ENCODE data around the gene PLCB1. TPM values are rescaled to one million over a fixed set of nuclear protein-coding genes. Genes with fewer than 3 reads are reported as not detected.
"Not testable (repeated sequence)": the region's sequence is repeated elsewhere in the genome, so short reads cannot be mapped to it uniquely, and the experiment has no call there.

The PLCB1 gene
- polyA plus RNA-seq: 10 to 100 TPM in 1 of 3 donors, 1 to 10 TPM in 2; 2.5 to 12.7 (median 3.6) TPM

DNA sequence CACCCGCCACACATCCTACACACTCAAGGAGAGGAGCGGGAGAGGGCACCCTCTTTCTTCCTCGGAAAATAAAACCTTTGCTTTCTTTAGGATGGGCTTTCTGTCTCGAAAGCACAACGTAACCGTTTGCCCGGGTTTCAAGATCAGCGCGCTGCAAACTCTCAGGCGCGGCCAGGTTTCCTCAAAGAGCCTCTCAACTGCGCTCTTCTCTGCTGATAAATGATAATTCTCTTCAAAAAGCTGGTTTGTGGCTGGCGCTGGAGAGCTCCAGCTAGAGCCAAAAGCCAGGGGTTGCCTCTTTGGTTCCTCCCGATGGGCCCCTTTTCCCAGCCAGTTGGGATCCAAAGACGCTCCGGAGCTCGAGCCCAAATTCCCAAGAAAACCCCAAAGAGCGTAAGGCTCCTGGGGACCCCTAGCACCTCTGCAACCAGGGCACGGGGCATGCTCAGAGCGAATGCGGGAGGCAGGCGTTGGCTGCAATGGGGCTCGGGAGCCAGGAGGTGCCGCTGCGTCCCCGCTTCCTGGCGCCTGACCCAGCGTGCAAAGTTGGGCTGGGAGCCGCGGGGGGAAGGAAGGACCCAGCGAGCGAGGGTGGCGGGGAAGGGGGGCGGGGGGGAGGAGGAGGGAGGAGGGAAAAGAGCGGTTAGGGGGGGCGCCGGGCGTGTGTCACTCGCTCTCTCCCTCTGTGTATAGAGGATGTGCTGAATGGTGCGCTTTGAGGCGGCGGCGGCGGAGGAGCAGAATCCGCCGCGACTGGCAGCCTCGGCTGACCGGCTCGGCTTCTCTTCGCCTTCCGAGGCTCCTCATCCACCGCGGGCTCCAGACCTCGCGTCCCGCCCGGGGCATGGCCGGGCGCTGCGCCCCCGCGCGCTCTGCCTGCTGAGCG lies at the start of gene PLCB1:
TSS of gene PLCB1 (plus strand) at position 669 of the 886 bp plus-strand sequence. CDS start 386 bp downstream, outside the sequence.
- no peak within 1 kb of the TSS for H3K27ac ChIP-seq (ENCODE audit: low read depth, low read length)
- 1 to 2% (median 1%) methylated on average over 38 to 64 of the region's 65 CpGs for WGBS, 3 donors

DNA sequence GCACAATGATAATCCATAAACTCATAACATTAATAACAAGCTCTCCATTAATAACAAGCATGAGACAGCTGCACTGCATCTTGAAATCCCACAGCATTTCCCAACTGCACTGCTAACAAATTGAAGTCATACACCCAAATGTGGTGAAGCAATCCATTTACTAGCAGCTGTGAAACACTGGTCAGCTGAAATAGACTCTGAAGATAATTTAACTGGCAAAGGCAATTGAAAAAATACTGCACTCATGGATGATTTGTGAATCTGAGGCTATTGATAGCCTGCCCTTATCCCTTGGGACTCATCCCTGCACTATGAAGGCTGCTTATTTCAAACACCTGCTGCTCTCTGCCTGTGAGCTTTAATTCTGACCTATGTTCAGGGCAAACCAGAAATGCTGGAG lies 49.1 kb upstream of the PLCB1 start:
- H3K27ac ChIP-seq (ENCODE audit: low read depth, low read length): no peak overlapping the region

DNA sequence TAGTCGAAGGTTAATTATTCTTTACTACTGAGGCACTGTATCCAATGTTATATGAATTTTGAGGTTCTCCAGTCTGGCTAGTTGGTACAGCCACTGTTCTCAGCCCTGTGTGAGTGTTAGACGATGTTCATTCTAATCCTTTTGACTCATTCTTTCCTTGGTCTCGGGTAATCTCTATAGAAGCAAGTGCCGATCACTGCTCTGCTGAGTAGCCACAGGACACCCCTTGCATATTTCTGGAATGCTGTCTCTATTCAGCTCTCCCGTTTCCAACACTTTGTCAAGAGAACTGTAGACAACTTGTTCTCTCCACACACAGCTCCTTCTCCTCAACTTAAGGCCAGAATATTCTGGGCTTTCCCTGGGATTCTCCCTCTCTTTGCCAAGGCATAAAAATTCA lies 42.4 kb upstream of the PLCB1 start:
- WGBS, 3 donors: 85 to 94% (median 87%) methylated on average over 5 of the region's 5 CpGs
- H3K27ac ChIP-seq (ENCODE audit: low read depth, low read length): no peak overlapping the region

DNA sequence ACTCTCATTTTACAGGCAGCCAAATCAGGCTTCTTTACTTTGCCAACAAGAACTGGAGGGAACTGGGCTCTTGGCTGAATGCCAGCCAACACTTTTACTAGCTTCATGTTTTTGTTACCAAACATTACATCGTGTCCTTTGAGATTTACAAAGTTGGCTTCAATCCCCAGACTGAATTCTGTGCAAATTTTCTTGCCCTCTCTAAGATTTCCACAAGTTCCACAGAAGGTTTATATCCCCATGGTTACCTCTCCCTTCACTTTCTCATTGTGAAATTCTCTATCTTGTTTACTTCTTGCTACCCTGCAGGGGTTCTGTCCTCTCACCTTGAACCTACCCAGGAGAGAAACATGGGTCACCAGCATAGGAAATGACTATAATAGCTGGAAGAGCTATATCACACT lies 37.6 kb upstream of the PLCB1 start:
- H3K27ac ChIP-seq (ENCODE audit: low read depth, low read length): no peak overlapping the region
- WGBS, 3 donors: 0 to 5% (median 0%) methylated on average over 1 of the region's 1 CpG

DNA sequence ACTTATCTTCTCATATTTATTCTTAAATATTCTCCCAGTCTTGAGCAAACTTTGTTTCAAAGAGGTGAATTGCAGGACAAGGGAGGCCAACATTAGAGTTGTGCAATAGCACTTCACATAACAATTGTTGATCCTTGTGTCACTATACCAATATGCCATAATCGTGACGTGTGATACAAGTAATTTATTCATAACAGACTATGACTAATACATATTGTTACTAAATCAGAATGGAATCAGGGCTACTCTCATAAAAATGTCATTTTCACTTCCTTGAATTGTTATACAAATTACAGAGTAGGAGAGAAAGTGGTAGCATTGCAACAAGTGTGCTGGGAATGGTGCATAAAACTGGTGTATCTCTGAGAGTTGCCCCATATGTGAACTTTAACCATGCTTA lies 37.2 kb upstream of the PLCB1 start:
- 13 to 36% (median 26%) methylated on average over 2 of the region's 2 CpGs for WGBS, 3 donors
- no peak overlapping the region for H3K27ac ChIP-seq (ENCODE audit: low read depth, low read length)

DNA sequence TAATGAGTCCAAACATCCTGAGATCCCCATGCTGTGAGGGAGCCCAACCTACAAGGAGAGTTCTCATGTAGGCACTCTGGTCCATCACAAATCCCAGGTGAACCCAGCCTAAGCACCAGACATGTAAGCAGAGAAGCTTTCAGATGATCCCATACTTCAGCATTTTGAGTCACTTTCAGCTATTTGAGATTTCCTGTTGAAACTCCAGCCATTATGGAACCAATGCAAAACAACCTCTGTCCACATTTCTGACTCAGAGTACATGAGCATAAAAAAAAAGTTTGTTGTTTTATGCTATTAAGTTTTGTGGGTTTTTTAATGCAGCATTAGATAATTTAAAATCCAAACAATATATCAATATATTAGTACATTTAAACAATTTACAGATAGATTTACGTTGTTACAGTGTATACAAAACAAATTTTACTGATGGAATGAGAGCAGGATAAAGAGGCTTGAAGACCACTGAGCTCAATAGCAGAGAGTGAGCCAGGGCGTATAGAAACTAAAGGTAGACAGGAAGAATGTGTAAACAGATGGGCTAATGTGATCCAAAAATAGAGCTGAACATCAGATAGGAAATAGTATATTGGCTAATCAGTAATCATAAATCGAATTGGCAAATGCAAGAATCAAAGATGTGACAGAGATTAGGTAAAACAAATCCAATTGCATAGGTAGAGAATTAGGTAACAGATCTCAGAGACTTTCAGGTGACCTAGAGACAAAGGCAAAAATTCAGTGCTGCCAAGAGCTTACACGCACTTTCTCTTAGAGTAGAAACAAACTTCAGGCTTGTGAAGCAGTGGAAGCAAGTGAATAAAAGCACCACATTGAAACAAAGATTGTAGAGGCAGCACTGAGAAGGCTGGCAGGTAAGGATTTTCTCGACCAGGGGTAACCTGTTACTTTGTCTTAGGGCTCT lies 36.2 kb upstream of the PLCB1 start:
- no peak overlapping the region for H3K27ac ChIP-seq (ENCODE audit: low read depth, low read length)
- WGBS, 3 donors: 74 to 82% (median 74%) methylated on average over 5 of the region's 5 CpGs

DNA sequence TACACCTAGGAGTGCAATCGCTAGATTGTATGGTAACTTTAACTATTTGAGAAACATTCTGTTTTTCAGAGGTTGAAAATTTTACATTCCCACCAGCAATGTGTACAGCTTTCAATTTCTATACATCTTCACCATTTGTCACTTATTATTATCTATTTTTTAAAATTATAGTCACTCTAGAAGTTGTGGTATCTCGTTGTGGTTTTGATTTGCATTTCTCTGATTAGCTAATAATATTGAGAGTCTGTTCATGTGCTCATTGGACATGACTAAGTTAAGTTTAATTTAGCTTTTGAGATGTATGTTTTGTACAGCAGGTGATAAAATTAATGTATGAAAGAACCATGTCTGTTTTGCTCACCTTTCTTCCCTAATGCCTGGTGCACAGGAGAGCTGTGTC lies 34.8 kb upstream of the PLCB1 start:
- no peak overlapping the region for H3K27ac ChIP-seq (ENCODE audit: low read depth, low read length)
- whole genome bisulfite sequencing, 3 donors: 70 to 86% (median 75%) methylated on average over 2 of the region's 2 CpGs

DNA sequence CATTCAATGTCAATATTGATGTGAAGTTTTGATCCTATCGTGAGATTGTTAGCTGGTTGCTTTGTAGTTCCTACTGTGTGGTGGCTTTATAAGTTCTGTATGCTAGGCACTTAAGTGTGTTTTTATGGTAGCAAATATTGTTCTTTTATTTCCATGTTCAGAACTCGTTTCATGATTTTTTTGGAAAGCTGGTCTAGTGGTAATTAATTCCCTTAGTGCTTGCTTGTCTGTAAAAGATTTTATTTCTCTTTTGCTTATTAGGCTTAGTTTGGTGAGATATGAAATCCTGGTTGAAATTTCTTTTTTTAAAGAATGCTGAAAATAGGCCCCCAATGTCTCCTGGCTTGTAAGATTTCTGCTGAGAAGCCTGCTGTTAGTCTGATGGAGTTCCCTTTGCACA lies 27.8 kb upstream of the PLCB1 start:
- whole genome bisulfite sequencing, 3 donors: 80 to 95% (median 85%) methylated on average over 2 of the region's 2 CpGs
- no peak overlapping the region for H3K27ac ChIP-seq (ENCODE audit: low read depth, low read length)

DNA sequence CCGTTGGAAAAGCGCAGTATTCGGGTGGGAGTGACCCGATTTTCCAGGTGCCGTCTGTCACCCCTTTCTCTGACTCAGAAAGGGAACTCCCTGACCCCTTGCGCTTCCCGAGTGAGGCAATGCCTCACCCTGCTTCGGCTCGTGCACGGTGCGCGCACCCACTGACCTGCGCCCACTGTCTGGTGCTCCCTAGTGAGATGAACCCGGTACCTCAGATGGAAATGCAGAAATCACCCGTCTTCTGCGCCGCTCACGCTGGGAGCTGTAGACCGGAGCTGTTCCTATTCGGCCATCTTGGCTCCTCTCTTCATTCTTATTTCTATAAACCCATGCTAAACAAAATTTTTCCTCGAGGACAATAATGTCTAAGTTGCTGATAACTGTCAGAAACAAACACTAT lies 17.5 kb upstream of the PLCB1 start:
- WGBS, 3 donors: 89 to 93% (median 92%) methylated on average over 14 to 20 of the region's 21 CpGs
- not testable (repeated sequence) for H3K27ac ChIP-seq (ENCODE audit: low read depth, low read length)

DNA sequence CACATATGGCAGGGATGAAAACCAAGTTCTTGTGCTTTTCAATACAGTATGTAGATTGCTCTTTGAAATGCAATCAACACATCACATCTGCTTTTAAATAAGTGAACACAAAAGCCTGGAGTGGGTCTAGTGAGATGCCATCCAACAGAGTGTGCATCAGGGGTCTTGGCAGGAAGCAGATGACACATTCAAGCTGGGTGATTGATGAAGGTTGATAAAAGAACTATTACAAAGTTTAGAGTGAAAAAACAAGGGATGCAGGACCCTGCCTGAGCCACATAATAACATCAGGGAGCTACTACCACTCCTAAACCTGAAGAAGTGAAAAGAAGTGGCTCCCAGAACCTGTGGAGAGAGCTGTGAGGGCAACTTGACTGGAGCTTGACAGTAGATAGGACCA lies 16.6 kb upstream of the PLCB1 start:
- H3K27ac ChIP-seq (ENCODE audit: low read depth, low read length): no peak overlapping the region

DNA sequence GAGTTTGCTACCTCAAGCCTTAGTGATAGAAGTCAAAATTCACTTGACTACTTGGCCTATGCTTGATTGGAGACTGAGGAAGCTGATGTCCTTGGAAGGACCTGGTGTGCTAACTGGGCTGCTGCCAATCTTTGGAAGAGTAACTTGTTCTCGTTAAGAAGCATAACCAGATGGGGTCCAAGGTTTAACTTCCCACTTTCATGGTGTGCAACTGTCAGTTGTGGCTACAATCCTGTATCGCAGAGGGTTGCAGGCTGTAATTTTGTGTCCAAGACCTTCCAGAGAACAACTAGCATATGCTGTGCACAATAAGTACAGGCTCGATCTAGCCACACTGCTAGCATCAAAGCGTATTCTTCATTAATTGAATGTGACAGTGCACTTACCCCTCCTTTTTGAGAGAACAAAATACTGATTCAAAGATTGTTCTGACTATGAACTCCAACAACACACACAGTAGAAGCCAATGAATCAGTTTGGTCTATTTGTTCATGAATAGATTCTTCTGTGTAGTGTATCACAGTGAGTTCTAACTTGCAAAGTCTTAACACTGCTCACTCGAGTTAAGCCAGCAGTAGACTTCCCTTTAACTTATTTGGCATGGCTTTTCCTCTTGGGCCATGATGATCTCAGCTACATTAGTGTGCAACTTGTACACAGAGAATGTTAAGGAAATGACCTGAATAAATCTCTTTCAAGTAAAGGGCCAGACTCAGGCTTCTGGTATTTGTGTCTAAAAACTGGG lies 15.8 kb upstream of the PLCB1 start:
- H3K27ac ChIP-seq (ENCODE audit: low read depth, low read length): no peak overlapping the region
- 39 to 72% (median 48%) methylated on average over 5 of the region's 5 CpGs for WGBS, 3 donors

DNA sequence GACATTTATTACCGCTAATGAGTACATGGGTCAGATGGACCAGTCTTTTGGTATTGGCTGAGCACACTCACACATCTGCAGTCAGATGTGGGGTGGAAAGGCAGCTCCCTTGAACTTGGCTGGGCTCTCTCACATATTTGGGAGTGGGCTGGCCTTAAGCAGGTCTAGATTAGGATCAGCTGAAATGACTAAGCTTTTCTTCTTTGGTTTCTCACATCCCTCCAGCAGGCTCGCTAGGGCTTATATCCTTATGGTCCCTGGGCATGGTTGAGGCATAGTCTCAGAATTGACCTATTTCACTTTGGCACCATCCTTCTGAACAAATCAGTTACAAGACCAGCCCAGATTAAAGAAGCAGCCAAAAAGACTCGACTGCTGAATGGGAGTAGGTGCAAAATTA lies 14.4 kb upstream of the PLCB1 start:
- 68 to 95% (median 79%) methylated on average over 3 of the region's 3 CpGs for WGBS, 3 donors
- no peak overlapping the region for H3K27ac ChIP-seq (ENCODE audit: low read depth, low read length)

DNA sequence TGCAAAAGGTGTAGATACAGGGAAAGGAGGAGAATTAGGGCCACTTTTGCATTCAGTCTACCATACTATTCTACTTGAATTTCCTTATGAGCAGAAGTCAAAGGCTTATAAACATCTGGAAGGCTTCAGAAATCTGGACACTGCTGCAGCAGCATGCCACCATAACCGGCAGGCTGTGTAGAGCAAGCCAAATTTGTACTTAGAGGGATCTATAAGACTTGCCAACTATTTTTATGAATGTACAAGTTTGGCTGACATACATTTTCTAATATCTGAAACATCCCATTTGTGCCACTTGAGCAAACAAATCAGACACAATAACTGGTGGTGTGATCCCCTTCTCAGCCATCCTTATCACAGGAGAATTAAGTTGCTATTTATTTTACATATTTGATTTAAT lies 14.0 kb upstream of the PLCB1 start:
- WGBS, 3 donors: 54 to 73% (median 71%) methylated on average over 1 of the region's 1 CpG
- no peak overlapping the region for H3K27ac ChIP-seq (ENCODE audit: low read depth, low read length)

DNA sequence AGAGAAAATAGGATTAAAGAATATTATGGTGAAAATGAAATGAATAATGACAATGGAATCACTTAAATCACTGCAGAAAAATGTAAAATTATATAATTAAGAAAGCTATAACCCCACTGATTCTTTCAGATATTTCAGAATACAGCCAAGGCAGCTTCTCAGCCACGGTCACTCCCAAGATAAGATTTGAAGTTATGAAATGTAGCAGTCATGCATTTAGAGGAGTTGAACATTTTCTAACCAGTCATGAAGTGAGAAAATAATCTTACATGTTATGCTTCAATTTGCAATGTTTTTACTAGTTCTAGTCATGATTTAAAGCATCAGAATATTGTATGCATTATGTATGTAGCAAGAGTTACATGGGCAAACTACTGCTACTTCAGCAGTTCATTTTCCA lies 13.3 kb upstream of the PLCB1 start:
- no peak overlapping the region for H3K27ac ChIP-seq (ENCODE audit: low read depth, low read length)
- 50 to 74% (median 67%) methylated on average over 1 of the region's 1 CpG for WGBS, 3 donors

DNA sequence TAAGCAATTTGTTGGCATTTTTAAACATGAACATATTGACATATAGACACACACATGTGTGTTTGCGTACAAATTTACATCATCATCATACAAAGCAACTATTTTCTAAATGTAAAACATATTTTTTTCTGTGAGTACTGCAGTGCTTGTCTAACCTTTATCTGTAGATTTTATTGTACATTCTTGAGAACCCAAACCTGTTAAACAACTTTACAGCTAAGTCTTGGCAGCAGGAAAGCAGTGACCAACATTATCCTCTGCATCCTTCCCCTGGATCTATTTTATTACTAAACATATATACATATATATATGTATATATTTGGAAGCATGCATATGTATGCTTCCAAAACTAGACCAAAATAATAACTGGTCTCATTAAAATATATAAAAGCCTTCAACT lies 10.4 kb upstream of the PLCB1 start:
- 89 to 99% (median 90%) methylated on average over 1 of the region's 1 CpG for WGBS, 3 donors
- H3K27ac ChIP-seq (ENCODE audit: low read depth, low read length): no peak overlapping the region

DNA sequence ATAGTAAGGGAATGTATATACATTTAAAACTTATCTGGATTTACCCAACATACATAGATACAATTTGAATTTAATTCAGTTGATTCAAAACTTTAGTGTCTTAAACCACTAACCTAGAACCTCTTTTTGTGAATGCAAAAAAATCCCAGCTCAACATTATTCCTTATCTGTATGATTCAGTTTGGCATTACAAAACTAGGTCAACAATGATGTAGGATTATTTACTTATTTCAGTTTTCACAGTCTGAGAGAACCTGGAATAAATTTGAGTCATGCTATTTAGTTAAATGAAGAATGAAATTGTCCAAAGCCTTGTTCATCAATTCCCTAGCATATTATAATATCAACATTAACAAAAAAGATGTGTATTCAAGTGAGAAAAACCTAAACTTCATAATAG lies 7.4 kb upstream of the PLCB1 start:
- no peak overlapping the region for H3K27ac ChIP-seq (ENCODE audit: low read depth, low read length)

DNA sequence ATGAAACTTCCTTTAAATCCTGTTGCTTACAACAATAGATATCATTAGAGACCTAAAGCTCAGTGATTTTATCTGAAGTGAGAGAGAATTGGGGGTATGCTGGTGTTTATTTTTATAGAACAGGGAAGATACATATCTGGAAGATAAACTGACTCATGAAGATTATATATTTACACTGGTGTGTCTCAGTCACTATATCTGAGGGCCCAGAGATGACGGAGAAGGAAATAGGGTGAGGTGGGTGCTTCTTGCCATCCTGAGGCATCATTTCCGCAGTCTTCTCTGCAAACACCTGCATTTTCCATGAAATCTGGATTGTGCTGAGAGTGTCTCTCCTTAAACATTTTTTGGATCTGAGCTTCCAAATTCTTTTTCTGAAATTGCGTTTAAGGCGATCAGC lies 5.9 kb upstream of the PLCB1 start:
- no peak overlapping the region for H3K27ac ChIP-seq (ENCODE audit: low read depth, low read length)
- WGBS, 3 donors: 91 to 97% (median 93%) methylated on average over 4 of the region's 4 CpGs

DNA sequence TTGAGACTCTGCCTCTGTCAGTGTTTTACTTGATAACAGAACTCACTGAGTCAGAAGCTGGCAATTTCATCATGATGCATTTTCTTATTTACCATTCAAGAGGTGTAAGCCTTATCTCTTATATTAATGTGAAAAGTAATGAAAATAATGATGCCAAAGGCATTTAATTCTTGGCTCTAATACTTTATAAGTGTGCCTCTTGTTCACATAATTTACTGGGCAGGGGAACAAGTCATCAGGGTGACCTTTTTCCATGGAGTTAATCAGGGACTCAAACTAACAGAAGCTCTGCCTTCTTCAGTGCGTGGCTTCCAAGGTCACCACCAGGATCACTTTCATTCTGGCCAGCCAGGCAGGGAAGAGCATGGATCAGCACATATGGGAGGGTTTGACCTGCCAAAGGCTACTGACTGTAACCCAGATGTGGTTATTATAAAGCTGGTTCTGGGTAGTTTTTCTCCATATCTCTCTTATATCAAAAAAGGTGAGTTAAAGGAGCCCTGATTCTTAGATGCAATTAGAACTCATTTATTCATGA lies 5.2 kb upstream of the PLCB1 start:
- no peak overlapping the region for H3K27ac ChIP-seq (ENCODE audit: low read depth, low read length)
- WGBS, 3 donors: 42 to 76% (median 64%) methylated on average over 1 of the region's 1 CpG
